BLaER1 treated with 17β-estradiol and CSF1 and Interleukin-3, amounts not matched to agents 10 nM and 100 nM (cell line): ENCODE data around the gene PLSCR1.

Source experiments
- H3K27ac ChIP-seq, 11 experiments: shearing (Covaris generic); formaldehyde crosslinking; 2 replicates each; pipeline ENCODE4 v1.8.1; 2022
- H3K27me3 ChIP-seq, 11 experiments: shearing (Covaris generic); formaldehyde crosslinking; 2 replicates each; pipeline ENCODE4 v1.8.1; 2022
- H3K36me3 ChIP-seq, 11 experiments: shearing (Covaris generic); formaldehyde crosslinking; 2 replicates each; pipeline ENCODE4 v1.8.1; 2022
- H3K4me1 ChIP-seq, 10 experiments: shearing (Covaris generic); formaldehyde crosslinking; 2 replicates each; pipeline ENCODE4 v1.8.1; 2022
- H3K4me2 ChIP-seq, 11 experiments: shearing (Covaris generic); formaldehyde crosslinking; 2 replicates each; pipeline ENCODE4 v1.8.1; 2022
- H3K4me3 ChIP-seq, 10 experiments: shearing (Covaris generic); formaldehyde crosslinking; 2 replicates each; pipeline ENCODE4 v1.8.1; 2022
- H3K9ac ChIP-seq, 11 experiments: shearing (Covaris generic); formaldehyde crosslinking; 2 replicates each; pipeline ENCODE4 v1.8.1; 2022
- H3K9me3 ChIP-seq, 11 experiments: shearing (Covaris generic); formaldehyde crosslinking; replicated peaks in 1 of 11; 2 replicates each; pipeline ENCODE4 v1.8.1; 2022
- H4K20me1 ChIP-seq, 11 experiments: shearing (Covaris generic); formaldehyde crosslinking; 2 replicates each; pipeline ENCODE4 v1.8.1; 2022
- Cebpa-rat ChIP-seq, 11 experiments: shearing (Covaris generic); IDR thresholded peaks; 2 replicates each; pipeline ENCODE4 v1.8.1; 2022

PLSCR1 gene

DNA sequence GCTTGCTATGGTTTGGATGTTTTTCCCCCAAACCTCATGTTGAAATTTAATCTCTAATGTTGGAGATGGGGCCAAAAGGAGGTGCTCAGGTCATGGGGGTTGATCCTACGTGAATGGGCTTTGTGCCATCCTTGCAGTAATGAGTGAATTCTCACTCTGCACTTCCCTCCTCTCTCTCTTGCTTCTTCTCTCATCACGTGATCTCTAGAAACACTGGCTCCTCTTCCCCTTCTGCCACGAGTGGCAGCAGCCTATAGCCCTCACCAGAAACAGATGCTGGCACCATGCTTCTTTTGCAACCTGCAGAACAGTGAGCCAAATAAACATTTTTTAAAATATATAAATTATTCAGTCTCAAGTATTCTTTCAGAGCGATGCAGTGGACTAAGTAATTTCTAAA is 13.3 kb upstream of the PLSCR1 start:
- H3K9me3 ChIP-seq = peaks cover 0 to 24% (median 0%) of the 10 kb centered on the region in 11 experiments; a peak in 8 of 22 replicates
- no peaks in the 10 kb centered on the region for H4K20me1 ChIP-seq
- no peak for TF ChIP-seq Cebpa-rat (IDR thresholded peaks at IDR 0.05)
- H3K36me3 ChIP-seq = no peaks in the 10 kb centered on the region
- no peaks in the 10 kb centered on the region for H3K27me3 ChIP-seq
- H3K4me3 ChIP-seq = no peak overlapping the region
- H3K4me2 ChIP-seq = peak overlapping the region in 4 of 11 experiments; percentile 1 to 59 (median 42); a peak in 6 of 22 replicates
- H3K4me1 ChIP-seq = peaks cover 0 to 42% (median 21%) of the 10 kb centered on the region in 10 experiments; a peak in 13 of 20 replicates
- H3K27ac ChIP-seq = peak overlapping the region in 1 of 11 experiments; percentile 23; a peak in 2 of 22 replicates
- H3K9ac ChIP-seq = no peak overlapping the region

DNA sequence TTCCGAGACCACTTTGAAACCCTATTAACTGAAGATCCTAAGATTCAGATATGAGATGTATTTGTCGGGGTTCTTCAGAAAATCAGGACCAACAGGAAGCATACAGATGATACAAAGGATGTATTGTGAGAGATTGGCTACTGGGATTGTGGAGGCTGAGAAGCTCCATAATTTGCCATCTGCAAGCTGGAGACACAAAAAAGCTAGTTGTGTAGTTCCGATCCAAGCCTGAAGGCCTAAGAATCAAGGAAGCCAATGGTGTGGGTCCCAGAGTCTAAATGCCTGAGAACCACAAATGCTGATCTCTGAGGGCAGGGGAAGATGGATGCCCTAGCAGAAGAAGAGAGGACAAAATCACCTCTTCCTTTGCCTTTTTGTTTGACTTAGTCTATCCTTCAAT is 10.9 kb upstream of the PLSCR1 start:
- TF ChIP-seq Cebpa-rat (IDR thresholded peaks at IDR 0.05) = no peak
- H3K4me1 ChIP-seq = peaks cover 0 to 58% (median 30%) of the 10 kb centered on the region in 10 experiments; a peak in 13 of 20 replicates

DNA sequence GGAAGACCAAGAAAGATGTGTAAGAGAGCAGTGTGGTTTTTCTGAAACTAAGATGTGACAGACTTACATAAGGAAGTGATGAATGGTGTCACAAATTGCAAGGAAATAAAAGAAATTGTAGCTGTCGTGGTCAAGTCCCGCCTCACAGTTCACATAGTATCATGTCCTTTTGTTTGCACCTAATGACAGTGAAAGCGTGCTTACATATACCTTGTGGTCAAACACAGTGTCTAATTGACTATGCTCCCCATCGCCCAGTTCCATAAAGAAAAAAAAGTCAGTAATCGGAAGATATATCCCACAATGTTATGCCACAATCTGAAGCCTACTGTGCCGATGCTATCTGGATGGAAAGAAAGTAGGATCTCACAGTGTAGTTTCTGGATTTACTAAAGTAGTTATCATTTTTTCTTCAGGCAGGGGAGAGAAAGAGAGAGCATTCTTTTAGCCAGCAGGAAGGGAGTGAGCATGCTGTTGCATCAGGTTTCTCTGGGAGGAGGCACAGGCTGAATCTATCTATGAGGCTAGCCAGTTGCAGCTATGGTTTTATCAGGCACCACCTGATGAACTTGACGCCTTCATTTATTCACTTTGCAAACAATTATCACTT is 9.8 kb upstream of the PLSCR1 start:
- peaks cover 0 to 58% (median 31%) of the 10 kb centered on the region in 10 experiments; a peak in 13 of 20 replicates for H3K4me1 ChIP-seq
- peaks cover 0 to 10% (median 0%) of the 10 kb centered on the region in 11 experiments; a peak in 3 of 22 replicates for H3K9me3 ChIP-seq
- H3K27me3 ChIP-seq = no peaks in the 10 kb centered on the region
- no peaks in the 10 kb centered on the region for H3K36me3 ChIP-seq
- TF ChIP-seq Cebpa-rat (IDR thresholded peaks at IDR 0.05) = no peak
- H3K4me3 ChIP-seq = no peak overlapping the region
- H3K9ac ChIP-seq = no peak overlapping the region
- H3K4me2 ChIP-seq = peak overlapping the region in 7 of 11 experiments; percentile 10 to 64 (median 40); a peak in 11 of 22 replicates
- no peaks in the 10 kb centered on the region for H4K20me1 ChIP-seq
- H3K27ac ChIP-seq = peak overlapping the region in 3 of 11 experiments; percentile 4 to 37 (median 19); a peak in 4 of 22 replicates

More for the DNA sequence above, 10.9 kb upstream of the PLSCR1 start:
- Histone ChIP-seq H3K4me3 (no peak overlapping the region), H4K20me1 (no peaks in the 10 kb centered on the region), H3K36me3 (no peaks in the 10 kb centered on the region), H3K27ac (no peak overlapping the region), H3K27me3 (no peaks in the 10 kb centered on the region), H3K9ac (no peak overlapping the region), H3K4me2 (no peak overlapping the region), H3K9me3 (peaks cover 0 to 19% (median 0%) of the 10 kb centered on the region in 11 experiments; a peak in 8 of 22 replicates)

DNA sequence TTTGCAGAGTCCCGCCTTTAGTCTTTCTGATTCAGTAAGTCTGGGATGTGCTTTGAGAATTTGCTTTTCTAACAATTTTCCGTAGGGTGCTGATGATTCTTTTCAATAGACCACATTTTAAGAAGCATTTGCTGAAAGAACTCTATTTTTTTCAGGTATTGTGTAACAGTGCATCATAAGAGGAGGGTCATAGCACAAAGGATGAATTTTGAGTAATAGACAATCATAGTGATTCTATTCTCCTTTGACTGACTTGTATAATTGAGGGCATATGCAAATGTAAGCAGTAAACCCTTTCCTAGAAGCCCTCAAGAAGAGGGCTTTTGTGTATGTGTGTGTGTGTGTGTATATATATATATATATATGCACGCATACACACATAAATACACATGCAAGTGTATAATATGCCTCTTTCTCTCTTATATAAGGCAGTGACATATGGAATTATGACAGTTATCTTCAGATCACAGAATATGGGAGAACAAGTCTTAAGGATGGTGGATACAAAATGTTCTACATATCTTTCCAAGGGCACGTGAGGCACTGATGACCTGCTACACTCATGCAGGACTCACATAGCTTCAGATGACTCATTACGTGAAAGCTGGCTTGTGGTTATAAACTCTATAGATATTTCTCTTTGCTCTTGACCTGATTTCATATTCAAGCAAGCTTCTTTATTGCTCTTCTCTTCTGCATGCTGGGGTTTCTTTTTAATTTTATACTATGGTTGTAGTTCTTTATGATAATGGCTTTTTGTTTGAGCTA is 6.5 kb upstream of the PLSCR1 start:
- Histone ChIP-seq H3K4me2 (peak overlapping the region in 5 of 11 experiments; percentile 18 to 73 (median 38); a peak in 7 of 22 replicates), H4K20me1 (no peaks in the 10 kb centered on the region), H3K27ac (no peak overlapping the region; a peak in 1 of 22 replicates), H3K9me3 (peaks cover 0 to 6% (median 0%) of the 10 kb centered on the region in 11 experiments; a peak in 2 of 22 replicates), H3K27me3 (no peaks in the 10 kb centered on the region), H3K4me3 (no peak overlapping the region), H3K36me3 (no peaks in the 10 kb centered on the region), H3K4me1 (peaks cover 7 to 56% (median 26%) of the 10 kb centered on the region in 10 experiments; a peak in 17 of 20 replicates), H3K9ac (no peak overlapping the region)
- no peak for TF ChIP-seq Cebpa-rat (IDR thresholded peaks at IDR 0.05)

DNA sequence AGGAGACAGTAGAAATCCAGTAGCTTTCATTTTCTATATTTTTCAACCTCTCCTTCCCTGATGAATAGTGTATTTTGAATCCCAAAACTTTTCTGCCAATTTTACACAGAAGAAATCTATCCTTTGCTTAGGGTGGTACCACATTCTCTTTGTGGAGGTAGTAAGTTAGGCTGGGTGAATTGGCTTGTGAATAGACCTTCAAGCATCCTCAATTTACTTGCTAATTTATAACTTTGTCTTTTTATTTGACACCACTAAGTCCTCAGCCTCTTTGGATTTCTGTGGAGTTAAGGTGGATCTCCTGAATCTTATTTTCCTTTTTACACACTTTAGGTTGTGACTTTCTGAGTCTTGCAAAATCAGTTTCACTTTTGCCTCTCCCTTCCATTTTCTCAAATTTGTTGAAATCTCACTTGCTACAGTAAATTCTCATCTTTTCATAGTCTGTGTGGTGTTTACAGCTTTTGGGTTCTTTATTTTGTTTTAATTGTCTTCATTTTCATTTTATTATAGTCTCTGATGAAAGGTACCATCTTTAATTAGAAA is 5.7 kb upstream of the PLSCR1 start:
- TF ChIP-seq Cebpa-rat (IDR thresholded peaks at IDR 0.05) = no peak

DNA sequence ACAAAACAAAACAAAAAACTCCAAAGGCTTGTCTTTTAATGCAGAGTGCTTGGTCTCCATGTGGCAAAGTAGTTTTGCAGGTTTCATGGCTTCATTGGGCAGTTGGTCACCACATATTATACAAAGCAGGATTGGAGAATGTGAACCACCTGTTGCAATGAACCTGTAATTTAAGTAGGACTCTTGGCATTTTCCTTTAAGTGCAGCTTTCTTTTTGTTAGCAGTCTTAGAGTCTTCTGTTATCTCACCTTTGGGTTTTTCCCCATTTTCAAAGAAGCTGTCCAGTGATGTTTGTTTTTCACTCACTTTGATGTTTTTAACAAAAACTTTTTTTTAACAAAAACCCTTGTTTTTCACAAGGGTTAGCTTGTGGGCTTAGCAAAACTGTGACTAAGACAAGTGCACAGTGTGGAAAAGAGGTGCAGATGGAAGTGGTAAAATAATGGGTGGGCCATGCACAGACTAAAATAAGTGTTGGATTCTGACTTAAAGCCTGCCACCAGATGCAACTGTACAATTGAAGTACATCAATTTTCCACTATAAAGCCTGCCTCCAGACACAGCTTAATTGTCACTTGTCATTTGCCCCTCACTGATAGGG is 2.9 kb upstream of the PLSCR1 start:
- Histone ChIP-seq H4K20me1 (no peaks in the 10 kb centered on the region; a peak in 1 of 22 replicates), H3K4me2 (peak overlapping the region in 1 of 11 experiments; percentile 31; a peak in 1 of 22 replicates), H3K27me3 (no peaks in the 10 kb centered on the region), H3K4me3 (no peak overlapping the region), H3K9ac (no peak overlapping the region), H3K27ac (no peak overlapping the region), H3K9me3 (no peaks in the 10 kb centered on the region), H3K4me1 (peaks cover 30 to 54% (median 40%) of the 10 kb centered on the region in 10 experiments), H3K36me3 (peaks cover 0 to 6% (median 0%) of the 10 kb centered on the region in 11 experiments; a peak in 1 of 22 replicates)
- no peak for TF ChIP-seq Cebpa-rat (IDR thresholded peaks at IDR 0.05)

More for the DNA sequence above, 5.7 kb upstream of the PLSCR1 start:
- H3K4me2 ChIP-seq = peak overlapping the region in 5 of 11 experiments; percentile 18 to 73 (median 35); a peak in 7 of 22 replicates
- no peaks in the 10 kb centered on the region for H3K9me3 ChIP-seq
- no peaks in the 10 kb centered on the region for H4K20me1 ChIP-seq
- 0 out of 22 replicates have a peak overlapping the region, but pooled peaks of 1 of the 11 experiments have one; percentile 10 for H3K9ac ChIP-seq
- no peak overlapping the region for H3K4me3 ChIP-seq
- peaks cover 14 to 64% (median 34%) of the 10 kb centered on the region in 10 experiments for H3K4me1 ChIP-seq
- H3K27me3 ChIP-seq = no peaks in the 10 kb centered on the region
- H3K36me3 ChIP-seq = no peaks in the 10 kb centered on the region
- H3K27ac ChIP-seq = peak overlapping the region in 2 of 11 experiments; percentile 1 to 8; a peak in 1 of 22 replicates

DNA sequence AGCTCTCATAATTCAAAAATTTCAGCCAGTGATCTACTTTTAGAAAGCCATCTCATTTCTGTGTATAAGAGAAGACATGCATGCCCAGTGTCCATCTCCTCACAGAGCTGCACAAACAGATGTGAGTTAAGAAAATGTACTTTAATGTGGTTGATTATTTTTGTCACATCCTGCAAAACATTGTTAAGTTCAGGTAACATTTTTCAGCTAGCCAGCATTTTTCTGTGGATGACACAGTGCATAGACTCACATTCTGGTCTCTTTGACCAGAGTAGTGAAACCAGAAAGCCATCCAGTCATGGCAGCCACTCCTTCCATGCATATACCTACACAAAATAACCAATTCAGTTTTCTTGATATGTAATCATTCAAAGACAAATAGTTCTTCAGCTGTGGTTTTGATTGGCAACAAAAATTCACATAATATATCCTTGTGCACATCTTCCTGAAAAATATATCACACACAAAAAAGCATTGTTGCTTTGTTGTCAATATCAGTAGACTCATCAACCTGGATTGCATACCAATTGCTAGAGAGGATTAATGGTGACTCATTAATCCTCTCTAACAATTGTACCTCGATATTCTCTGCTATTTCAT is 2.1 kb upstream of the PLSCR1 start:
- no peak for TF ChIP-seq Cebpa-rat (IDR thresholded peaks at IDR 0.05)
- no peak overlapping the region for H3K4me3 ChIP-seq
- H3K27me3 ChIP-seq = no peaks in the 10 kb centered on the region
- no peak overlapping the region for H3K9ac ChIP-seq
- H3K27ac ChIP-seq = no peak overlapping the region
- peaks cover 39 to 52% (median 45%) of the 10 kb centered on the region in 10 experiments for H3K4me1 ChIP-seq
- no peaks in the 10 kb centered on the region for H3K9me3 ChIP-seq
- peaks cover 0 to 7% (median 6%) of the 10 kb centered on the region in 11 experiments; a peak in 5 of 22 replicates for H4K20me1 ChIP-seq
- peaks cover 0 to 12% (median 0%) of the 10 kb centered on the region in 11 experiments; a peak in 5 of 22 replicates for H3K36me3 ChIP-seq
- H3K4me2 ChIP-seq = peak overlapping the region in 10 of 11 experiments; percentile 17 to 89 (median 72); a peak in 11 of 22 replicates
